WI38 (cell line): ENCODE results near the gene ZCCHC8.
"Not testable (repeated sequence)": the region's sequence is repeated elsewhere in the genome, so short reads cannot be mapped to it uniquely, and the experiment has no call there.

ENCODE experiments used
- H3K4me3 ChIP-seq: 2 replicates; pipeline ENCODE4 v1.5.1; 2011; ENCODE audit warnings: low read depth, mild to moderate bottlenecking, control low read depth, low read length
- TF ChIP-seq, protein P1 (sequence below): IDR thresholded peaks from 2 replicates; pipeline ENCODE4 v1.5.1; 2012; ENCODE audit warnings: low read depth, mild to moderate bottlenecking, control low read depth, low read length

Gene ZCCHC8

DNA sequence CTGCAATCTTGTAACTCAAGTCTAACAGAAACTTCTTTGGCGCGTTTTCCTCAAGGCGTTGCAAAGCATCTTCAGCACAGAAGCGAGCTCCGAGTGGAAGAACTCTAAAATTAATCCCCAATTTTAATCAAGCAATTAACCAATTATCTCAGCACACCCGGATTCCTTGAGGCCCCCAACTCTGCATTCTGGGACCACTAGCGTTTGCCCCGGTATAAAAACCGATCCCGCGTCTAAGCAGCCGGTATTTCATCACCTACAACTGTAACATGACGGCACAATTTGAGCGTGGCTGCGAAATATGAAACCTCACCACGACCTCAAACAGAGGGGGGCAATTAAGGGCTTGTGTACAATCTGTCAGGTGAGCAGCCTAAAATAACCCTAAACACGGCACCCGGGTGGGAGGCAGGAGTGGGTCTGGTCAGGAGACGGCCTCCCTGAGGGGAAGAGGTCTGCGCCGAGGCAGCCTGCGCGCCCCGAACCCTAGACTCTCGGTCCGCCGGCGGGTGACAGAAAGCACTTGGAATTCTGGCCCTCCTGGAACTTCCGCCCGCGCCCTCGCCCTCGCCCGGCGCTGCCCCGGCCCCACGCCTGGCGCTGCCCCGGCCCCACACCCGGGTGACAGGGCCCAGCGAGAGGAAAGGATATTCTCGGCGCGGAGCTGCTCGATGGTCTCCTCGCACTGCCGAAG, 594 bp downstream of the ZCCHC8 start:
- TF ChIP-seq, protein P1, sequence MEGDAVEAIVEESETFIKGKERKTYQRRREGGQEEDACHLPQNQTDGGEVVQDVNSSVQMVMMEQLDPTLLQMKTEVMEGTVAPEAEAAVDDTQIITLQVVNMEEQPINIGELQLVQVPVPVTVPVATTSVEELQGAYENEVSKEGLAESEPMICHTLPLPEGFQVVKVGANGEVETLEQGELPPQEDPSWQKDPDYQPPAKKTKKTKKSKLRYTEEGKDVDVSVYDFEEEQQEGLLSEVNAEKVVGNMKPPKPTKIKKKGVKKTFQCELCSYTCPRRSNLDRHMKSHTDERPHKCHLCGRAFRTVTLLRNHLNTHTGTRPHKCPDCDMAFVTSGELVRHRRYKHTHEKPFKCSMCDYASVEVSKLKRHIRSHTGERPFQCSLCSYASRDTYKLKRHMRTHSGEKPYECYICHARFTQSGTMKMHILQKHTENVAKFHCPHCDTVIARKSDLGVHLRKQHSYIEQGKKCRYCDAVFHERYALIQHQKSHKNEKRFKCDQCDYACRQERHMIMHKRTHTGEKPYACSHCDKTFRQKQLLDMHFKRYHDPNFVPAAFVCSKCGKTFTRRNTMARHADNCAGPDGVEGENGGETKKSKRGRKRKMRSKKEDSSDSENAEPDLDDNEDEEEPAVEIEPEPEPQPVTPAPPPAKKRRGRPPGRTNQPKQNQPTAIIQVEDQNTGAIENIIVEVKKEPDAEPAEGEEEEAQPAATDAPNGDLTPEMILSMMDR, result no peak
- H3K4me3 ChIP-seq, result peak overlapping the region; percentile 84

DNA sequence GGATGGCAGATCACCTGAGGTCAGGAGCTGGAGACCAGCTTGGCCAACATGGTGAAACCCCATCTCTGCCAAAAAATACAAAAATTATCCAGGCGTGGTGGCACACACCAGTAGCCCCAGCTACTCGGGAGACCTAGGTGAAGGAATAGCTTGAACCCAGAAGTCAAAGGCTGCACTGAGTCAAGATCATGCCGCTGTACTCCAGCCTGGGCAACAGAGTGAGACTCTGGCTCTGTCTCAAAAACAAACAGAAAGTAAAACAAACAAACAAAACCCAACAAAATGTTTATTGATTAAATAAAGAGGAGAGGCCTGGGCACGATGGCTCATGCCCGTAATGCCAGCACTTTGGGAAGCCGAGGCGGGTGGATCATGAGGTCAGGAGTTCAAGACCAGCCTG, 5.5 kb downstream of the ZCCHC8 start:
- TF ChIP-seq, protein P1, result no peak
- H3K4me3 ChIP-seq, result no peak overlapping the region

- not testable (repeated sequence) for H3K4me3 ChIP-seq
Measured at GRCh38 chr12:122493222-122493621, 7.5 kb downstream of the ZCCHC8 start.

GRCh38 chr12:122491991-122492390, 8.7 kb downstream of the ZCCHC8 start:
- H3K4me3 ChIP-seq, result no peak overlapping the region
- TF ChIP-seq, protein P1, result no peak

- no peak overlapping the region for H3K4me3 ChIP-seq
- TF ChIP-seq, protein P1, result no peak
Measured at GRCh38 chr12:122489038-122489437, 11.7 kb downstream of the ZCCHC8 start.

GRCh38 chr12:122487807-122488206, 12.9 kb downstream of the ZCCHC8 start:
- not testable (repeated sequence) for H3K4me3 ChIP-seq

GRCh38 chr12:122486805-122487426, 13.8 kb downstream of the ZCCHC8 start:
- TF ChIP-seq, protein P1, result no peak
- no peak overlapping the region for H3K4me3 ChIP-seq

GRCh38 chr12:122486360-122486759, 14.4 kb downstream of the ZCCHC8 start:
- not testable (repeated sequence) for H3K4me3 ChIP-seq

GRCh38 chr12:122484385-122484784, 16.3 kb downstream of the ZCCHC8 start:
- H3K4me3 ChIP-seq, result not testable (repeated sequence)
